Measurements from ENCODE around the gene SEMA7A. TPM values are rescaled to one million over a fixed set of nuclear protein-coding genes. Genes with fewer than 3 reads are reported as not detected.

Gene SEMA7A
- total and polyA plus RNA-seq, 4 donors = 4.2 to 15.0 (median 6.8) TPM

DNA sequence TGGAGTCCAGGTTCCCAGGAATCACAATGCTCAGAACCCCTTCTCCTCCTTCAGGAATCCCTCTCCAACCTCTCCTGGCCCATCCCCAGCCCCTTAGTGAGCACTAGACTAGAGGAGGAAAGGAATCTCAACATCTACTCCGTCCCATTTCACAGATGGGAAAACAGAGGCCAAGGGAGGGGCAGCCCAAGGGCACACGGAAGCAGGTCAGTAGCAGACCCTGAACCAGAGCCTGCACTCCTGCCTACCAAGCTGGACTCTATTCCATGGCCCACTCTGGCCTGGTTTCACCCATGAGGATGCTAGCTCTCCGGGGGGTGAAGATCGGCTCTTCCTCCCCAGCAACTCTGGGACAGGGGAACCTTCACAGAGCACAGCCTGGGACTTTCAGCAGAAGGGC, 14.3 kb downstream of the SEMA7A start:
- DNase-seq = no peak
- Histone ChIP-seq H3K4me1 (ENCODE audit: control insufficient read depth in 5 of 5, insufficient read depth in 5 of 5, low read length in 5 of 5) (peaks cover 0 to 18% (median 0%) of the 10 kb centered on the region in 5 donors), H3K9ac (ENCODE audit: insufficient read depth in 1 of 2, low read length in 2 of 2) (no peak overlapping the region), H3K27me3 (ENCODE audit: control insufficient read depth in 3 of 3, insufficient read depth in 3 of 3, low read length in 2 of 3) (no peaks in the 10 kb centered on the region), H3K4me3 (no peak overlapping the region), H3K27ac (ENCODE audit: low read depth in 1 of 2, low read length in 1 of 2) (no peak overlapping the region), H3K9me3 (ENCODE audit: control insufficient read depth in 4 of 4, insufficient read depth in 3 of 4, low read length in 3 of 4) (no peaks in the 10 kb centered on the region), H3K36me3 (ENCODE audit: control insufficient read depth in 4 of 4, insufficient read depth in 4 of 4, low read length in 4 of 4) (peaks cover 0 to 9% (median 0%) of the 10 kb centered on the region in 4 donors)
- ATAC-seq (ENCODE audit: insufficient read depth, low FRiP score) = no peak
- TF ChIP-seq, protein P1, sequence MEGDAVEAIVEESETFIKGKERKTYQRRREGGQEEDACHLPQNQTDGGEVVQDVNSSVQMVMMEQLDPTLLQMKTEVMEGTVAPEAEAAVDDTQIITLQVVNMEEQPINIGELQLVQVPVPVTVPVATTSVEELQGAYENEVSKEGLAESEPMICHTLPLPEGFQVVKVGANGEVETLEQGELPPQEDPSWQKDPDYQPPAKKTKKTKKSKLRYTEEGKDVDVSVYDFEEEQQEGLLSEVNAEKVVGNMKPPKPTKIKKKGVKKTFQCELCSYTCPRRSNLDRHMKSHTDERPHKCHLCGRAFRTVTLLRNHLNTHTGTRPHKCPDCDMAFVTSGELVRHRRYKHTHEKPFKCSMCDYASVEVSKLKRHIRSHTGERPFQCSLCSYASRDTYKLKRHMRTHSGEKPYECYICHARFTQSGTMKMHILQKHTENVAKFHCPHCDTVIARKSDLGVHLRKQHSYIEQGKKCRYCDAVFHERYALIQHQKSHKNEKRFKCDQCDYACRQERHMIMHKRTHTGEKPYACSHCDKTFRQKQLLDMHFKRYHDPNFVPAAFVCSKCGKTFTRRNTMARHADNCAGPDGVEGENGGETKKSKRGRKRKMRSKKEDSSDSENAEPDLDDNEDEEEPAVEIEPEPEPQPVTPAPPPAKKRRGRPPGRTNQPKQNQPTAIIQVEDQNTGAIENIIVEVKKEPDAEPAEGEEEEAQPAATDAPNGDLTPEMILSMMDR (IDR thresholded peaks at IDR 0.05; ENCODE audit: control extremely low read depth, extremely low read depth) = no peak
- WGBS, 2 donors = 89 to 95% methylated on average over 4 of the region's 4 CpGs

DNA sequence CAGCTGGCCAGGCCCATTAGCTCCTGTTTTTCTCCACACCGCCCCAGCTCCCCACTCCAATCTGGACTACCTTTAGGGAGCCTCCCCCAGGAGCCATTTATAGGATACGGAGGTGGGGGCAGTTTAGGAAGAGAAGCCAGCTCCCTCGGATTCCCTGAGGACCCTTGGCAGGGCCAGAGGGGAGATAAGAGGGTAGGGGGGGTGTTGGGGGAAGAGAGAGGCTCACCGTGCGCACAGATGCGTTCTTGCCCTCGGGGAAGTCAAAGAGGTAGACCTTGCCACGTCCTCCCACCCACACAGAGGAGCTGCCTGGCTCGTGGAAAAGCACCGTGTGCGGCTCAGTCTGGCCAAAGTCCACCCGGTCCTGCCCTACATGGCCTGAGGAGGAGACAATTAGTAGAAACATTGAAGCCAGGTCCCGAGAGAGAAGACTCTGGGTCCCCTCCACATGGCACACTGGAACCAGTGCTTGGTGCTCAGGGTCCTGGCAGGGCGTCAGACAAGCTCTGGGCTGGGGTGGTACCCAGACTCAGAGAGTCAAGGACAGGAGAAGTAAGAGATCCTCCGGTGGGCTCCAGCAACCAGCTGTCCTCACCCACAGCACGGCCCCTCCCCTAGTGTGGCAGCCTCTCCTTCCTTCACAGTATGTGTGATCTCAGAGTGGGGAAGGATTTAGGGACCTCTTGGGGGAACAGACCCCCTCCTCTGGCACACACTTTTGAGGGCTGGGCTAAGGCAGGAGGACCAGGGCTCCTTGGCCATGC, 15.0 kb downstream of the SEMA7A start:
- Histone ChIP-seq H3K36me3 (ENCODE audit: control insufficient read depth in 4 of 4, insufficient read depth in 4 of 4, low read length in 4 of 4) (peaks cover 0 to 11% (median 0%) of the 10 kb centered on the region in 4 donors), H3K27me3 (ENCODE audit: control insufficient read depth in 3 of 3, insufficient read depth in 3 of 3, low read length in 2 of 3) (no peaks in the 10 kb centered on the region), H3K4me1 (ENCODE audit: control insufficient read depth in 5 of 5, insufficient read depth in 5 of 5, low read length in 5 of 5) (peaks cover 0 to 18% (median 0%) of the 10 kb centered on the region in 5 donors), H3K9me3 (ENCODE audit: control insufficient read depth in 4 of 4, insufficient read depth in 3 of 4, low read length in 3 of 4) (no peaks in the 10 kb centered on the region), H3K9ac (ENCODE audit: insufficient read depth in 1 of 2, low read length in 2 of 2) (no peak overlapping the region), H3K4me3 (no peak overlapping the region), H3K27ac (ENCODE audit: low read depth in 1 of 2, low read length in 1 of 2) (no peak overlapping the region)
- TF ChIP-seq, protein P1 (IDR thresholded peaks at IDR 0.05; ENCODE audit: control extremely low read depth, extremely low read depth) = no peak
- 84 to 86% methylated on average over 15 to 16 of the region's 16 CpGs for whole genome bisulfite sequencing, 2 donors
- DNase-seq (no peak), ATAC-seq (ENCODE audit: insufficient read depth, low FRiP score) (no peak)

GRCh38 chr15:74417670-74418069, 16.1 kb downstream of the SEMA7A start:
- DNase-seq (no peak), ATAC-seq (ENCODE audit: insufficient read depth, low FRiP score) (no peak)
- Histone ChIP-seq H3K36me3 (ENCODE audit: control insufficient read depth in 4 of 4, insufficient read depth in 4 of 4, low read length in 4 of 4) (peaks cover 0 to 11% (median 0%) of the 10 kb centered on the region in 4 donors), H3K9ac (ENCODE audit: insufficient read depth in 1 of 2, low read length in 2 of 2) (no peak overlapping the region), H3K4me1 (ENCODE audit: control insufficient read depth in 5 of 5, insufficient read depth in 5 of 5, low read length in 5 of 5) (peaks cover 0 to 14% (median 0%) of the 10 kb centered on the region in 5 donors), H3K27me3 (ENCODE audit: control insufficient read depth in 3 of 3, insufficient read depth in 3 of 3, low read length in 2 of 3) (no peaks in the 10 kb centered on the region), H3K27ac (ENCODE audit: low read depth in 1 of 2, low read length in 1 of 2) (no peak overlapping the region), H3K9me3 (ENCODE audit: control insufficient read depth in 4 of 4, insufficient read depth in 3 of 4, low read length in 3 of 4) (no peaks in the 10 kb centered on the region), H3K4me3 (no peak overlapping the region)
- TF ChIP-seq, protein P1 (IDR thresholded peaks at IDR 0.05; ENCODE audit: control extremely low read depth, extremely low read depth) = no peak
- WGBS, 2 donors = 94 to 95% methylated on average over 9 of the region's 9 CpGs
